A673 (cell line): ENCODE results near the gene SLC38A8. TPM values are rescaled to one million over a fixed set of nuclear protein-coding genes. Genes with fewer than 3 reads are reported as not detected.

ENCODE experiments used
- BruUV-seq: library from RNA; stranded (reverse); fragments of 400-500 nt; replicated peaks from 2 replicates; lab custom pipeline; 2021; lab: Mats Ljungman, UMichigan
- CTCF ChIA-PET: fragments of 300-600 bp; sonication (Branson Sonifier 250); formaldehyde crosslinking; loops from one replicate; lab custom pipeline; 2022; ENCODE audit warnings: antibody characterized with exemption; lab: Charles Lee
- POLR2A ChIA-PET: fragments of 300-600 bp; sonication (Branson Sonifier 250); formaldehyde crosslinking; loops from one replicate; lab custom pipeline; 2022; ENCODE audit warnings: antibody characterized with exemption; ENCODE audit not compliant: low non-redundant PET; lab: Charles Lee
- DNase-seq: peaks from one replicate; pipeline ENCODE4 v3.0.0-alpha.2; 2015; ENCODE audit warnings: low spot score
- H3K27ac ChIP-seq: fragments of 200-600 bp; sonication (generic); 2 replicates; pipeline ENCODE4 v1.5.1; 2016; ENCODE audit warnings: mixed run types, low read depth, mild to moderate bottlenecking, mixed read lengths, antibody characterized with exemption, low read length; ENCODE audit not compliant: poor library complexity, severe bottlenecking
- H3K27me3 ChIP-seq: fragments of 200-600 bp; sonication (generic); replicated peaks from 2 replicates; pipeline ENCODE4 v1.6.1; 2017; ENCODE audit warnings: mixed run types, low read depth, mild to moderate bottlenecking, mixed read lengths, antibody characterized with exemption, low read length; ENCODE audit not compliant: insufficient read depth, poor library complexity
- H3K36me3 ChIP-seq: fragments of 200-600 bp; sonication (generic); 2 replicates; pipeline ENCODE4 v1.6.1; 2016; ENCODE audit warnings: mixed run types, mild to moderate bottlenecking, mixed read lengths, antibody characterized with exemption, low read length; ENCODE audit not compliant: insufficient read depth, poor library complexity, severe bottlenecking
- H3K4me1 ChIP-seq: fragments of 200-600 bp; sonication (generic); 2 replicates; pipeline ENCODE4 v1.6.1; 2017; ENCODE audit warnings: mixed run types, mild to moderate bottlenecking, mixed read lengths, antibody characterized with exemption, low read length; ENCODE audit not compliant: insufficient read depth, poor library complexity, severe bottlenecking
- H3K4me3 ChIP-seq: fragments of 200-600 bp; sonication (generic); 2 replicates; pipeline ENCODE4 v1.5.1; 2016; ENCODE audit warnings: low read depth, mixed run types, mild to moderate bottlenecking, mixed read lengths, low read length; ENCODE audit not compliant: poor library complexity, severe bottlenecking
- H3K9me3 ChIP-seq: fragments of 200-600 bp; sonication (generic); 2 replicates; pipeline ENCODE4 v1.6.1; 2016; ENCODE audit warnings: mixed run types, low read depth, mild to moderate bottlenecking, mixed read lengths, antibody characterized with exemption, low read length; ENCODE audit not compliant: poor library complexity, severe bottlenecking
- EZH2 ChIP-seq: fragments of 200-600 bp; sonication (generic); IDR thresholded peaks from 2 replicates; pipeline ENCODE4 v1.6.1; 2017; ENCODE audit warnings: borderline replicate concordance, low read depth, mild to moderate bottlenecking, mixed read lengths, antibody characterized with exemption, low read length; ENCODE audit not compliant: poor library complexity, severe bottlenecking
- intact Hi-C: fragments of 100-400 bp; cut with micrococcal nuclease; formaldehyde crosslinking; loops from one replicate; pipeline ENCODE4 v1.10.0; 2022; ENCODE audit not compliant: unreplicated experiment
- total RNA-seq: library from RNA; stranded (reverse); gene quantifications from 2 replicates; pipeline ENCODE4 v1.2.3, GENCODE V29; 2021
- TF ChIP-seq, protein P1 (sequence below): fragments of 300-800, 200-600 bp; sonication (generic); conservative IDR thresholded peaks from 2 replicates; pipeline ENCODE4 v1.5.1; 2017; ENCODE audit warnings: low read depth, mild to moderate bottlenecking, antibody characterized with exemption, low read length, moderate library complexity, mixed read lengths

The SLC38A8 gene
- total RNA-seq, 1 experiment from 2014 or later: not detected

DNA sequence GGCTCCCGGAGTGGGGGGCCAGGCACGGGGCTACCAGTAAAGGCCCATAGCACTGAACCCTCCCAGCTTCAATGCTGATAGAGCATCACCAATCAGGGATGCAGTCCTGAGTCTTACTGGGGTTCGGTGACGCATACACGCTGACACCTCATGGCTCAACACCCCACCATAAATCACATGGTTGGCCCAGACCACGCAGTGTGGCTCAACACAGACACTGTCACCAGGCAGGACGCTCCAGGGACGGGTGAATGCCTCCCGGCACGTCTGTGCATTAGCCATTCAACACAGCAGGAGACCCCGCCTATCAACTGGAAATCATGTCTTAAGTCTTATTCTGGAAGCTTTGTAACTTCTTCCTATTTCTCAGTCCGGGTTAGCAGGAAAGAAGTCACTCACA lies 39.6 kb downstream of the SLC38A8 start:
- no peak overlapping the region for H3K4me3 ChIP-seq
- POLR2A ChIA-PET: no interaction called here
- intact Hi-C loops: no loop called here
- H3K36me3 ChIP-seq: no peaks in the 10 kb centered on the region
- H3K27me3 ChIP-seq: no peaks in the 10 kb centered on the region
- no peak overlapping the region for H3K27ac ChIP-seq
- DNase-seq: no peak
- TF ChIP-seq, protein P1, sequence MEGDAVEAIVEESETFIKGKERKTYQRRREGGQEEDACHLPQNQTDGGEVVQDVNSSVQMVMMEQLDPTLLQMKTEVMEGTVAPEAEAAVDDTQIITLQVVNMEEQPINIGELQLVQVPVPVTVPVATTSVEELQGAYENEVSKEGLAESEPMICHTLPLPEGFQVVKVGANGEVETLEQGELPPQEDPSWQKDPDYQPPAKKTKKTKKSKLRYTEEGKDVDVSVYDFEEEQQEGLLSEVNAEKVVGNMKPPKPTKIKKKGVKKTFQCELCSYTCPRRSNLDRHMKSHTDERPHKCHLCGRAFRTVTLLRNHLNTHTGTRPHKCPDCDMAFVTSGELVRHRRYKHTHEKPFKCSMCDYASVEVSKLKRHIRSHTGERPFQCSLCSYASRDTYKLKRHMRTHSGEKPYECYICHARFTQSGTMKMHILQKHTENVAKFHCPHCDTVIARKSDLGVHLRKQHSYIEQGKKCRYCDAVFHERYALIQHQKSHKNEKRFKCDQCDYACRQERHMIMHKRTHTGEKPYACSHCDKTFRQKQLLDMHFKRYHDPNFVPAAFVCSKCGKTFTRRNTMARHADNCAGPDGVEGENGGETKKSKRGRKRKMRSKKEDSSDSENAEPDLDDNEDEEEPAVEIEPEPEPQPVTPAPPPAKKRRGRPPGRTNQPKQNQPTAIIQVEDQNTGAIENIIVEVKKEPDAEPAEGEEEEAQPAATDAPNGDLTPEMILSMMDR: no peak
- no peak for TF ChIP-seq EZH2
- H3K9me3 ChIP-seq: no peaks in the 10 kb centered on the region
- no TSS peak for BruUV-seq
- CTCF ChIA-PET: no interaction called here
- H3K4me1 ChIP-seq: no peaks in the 10 kb centered on the region

DNA sequence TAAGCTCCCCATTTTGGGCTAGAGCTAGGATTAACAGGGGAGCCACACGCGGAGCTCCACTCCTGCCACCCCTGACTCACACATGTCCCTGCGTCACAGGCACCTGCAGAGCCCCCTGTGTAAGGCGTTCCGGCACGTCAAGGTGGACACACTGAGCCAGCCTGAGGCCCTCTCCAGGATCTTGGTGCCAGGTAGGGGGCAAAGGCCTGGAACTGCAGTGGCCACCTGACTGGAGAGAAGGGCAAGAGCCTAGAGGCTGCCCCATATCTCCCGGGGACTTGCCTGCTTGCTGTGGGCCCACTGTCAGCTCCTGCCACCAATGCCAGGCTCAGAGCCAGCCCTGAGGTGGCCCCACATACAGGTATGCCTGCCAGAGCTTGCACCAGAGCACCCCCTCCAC lies 40.9 kb downstream of the SLC38A8 start:
- Histone ChIP-seq H3K27me3 (no peaks in the 10 kb centered on the region), H3K36me3 (no peaks in the 10 kb centered on the region), H3K27ac (no peak overlapping the region), H3K4me1 (no peaks in the 10 kb centered on the region), H3K9me3 (no peaks in the 10 kb centered on the region), H3K4me3 (no peak overlapping the region)
- DNase-seq: no peak
- ChIA-PET POLR2A (no interaction called here), CTCF (no interaction called here)
- intact Hi-C loops: no loop called here
- BruUV-seq: no TSS peak
- no peak for TF ChIP-seq EZH2
- TF ChIP-seq, protein P1: no peak

DNA sequence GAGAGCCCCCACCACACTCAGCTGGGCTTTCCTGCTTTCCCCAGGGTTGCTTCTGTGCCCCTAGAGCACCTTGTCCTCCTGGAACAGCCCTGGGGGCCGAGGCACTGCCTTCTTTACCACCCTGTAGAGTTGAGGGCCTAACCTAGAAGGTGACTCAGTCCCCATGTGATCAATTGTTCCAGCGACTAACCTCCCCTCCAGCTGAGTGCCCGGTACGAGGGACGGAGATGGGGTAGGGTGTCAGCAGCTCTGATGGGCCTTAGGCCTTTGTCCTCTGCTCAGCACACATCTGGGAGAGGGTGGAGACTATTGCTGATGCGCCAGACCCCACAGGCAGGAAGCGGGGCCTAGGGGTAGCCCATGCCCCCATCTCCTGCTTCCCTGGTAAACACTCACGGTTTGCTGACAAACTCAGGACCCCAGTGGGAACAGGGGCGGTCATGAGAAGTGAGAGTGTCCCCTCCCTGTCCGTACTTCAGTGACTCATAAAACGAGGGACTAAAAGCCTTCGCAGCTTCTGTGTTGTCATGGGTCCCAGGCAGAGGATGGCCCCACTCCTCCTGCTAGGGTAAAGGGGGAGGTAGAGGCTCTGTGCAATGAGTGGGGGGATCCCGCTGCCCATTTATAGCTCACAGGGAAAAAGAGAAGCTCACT lies 41.5 kb downstream of the SLC38A8 start:
- POLR2A ChIA-PET: no interaction called here

More for the DNA sequence above, 41.5 kb downstream of the SLC38A8 start:
- no peak for TF ChIP-seq EZH2
- TF ChIP-seq, protein P1: no peak
- intact Hi-C loops: no loop called here
- Histone ChIP-seq H3K4me1 (no peaks in the 10 kb centered on the region), H3K9me3 (no peaks in the 10 kb centered on the region), H3K27ac (no peak overlapping the region), H3K4me3 (no peak overlapping the region), H3K27me3 (no peaks in the 10 kb centered on the region), H3K36me3 (no peaks in the 10 kb centered on the region)
- no TSS peak for BruUV-seq
- DNase-seq: no peak
- CTCF ChIA-PET: no interaction called here
